ENCODE data around the gene FADS1.

DNA sequence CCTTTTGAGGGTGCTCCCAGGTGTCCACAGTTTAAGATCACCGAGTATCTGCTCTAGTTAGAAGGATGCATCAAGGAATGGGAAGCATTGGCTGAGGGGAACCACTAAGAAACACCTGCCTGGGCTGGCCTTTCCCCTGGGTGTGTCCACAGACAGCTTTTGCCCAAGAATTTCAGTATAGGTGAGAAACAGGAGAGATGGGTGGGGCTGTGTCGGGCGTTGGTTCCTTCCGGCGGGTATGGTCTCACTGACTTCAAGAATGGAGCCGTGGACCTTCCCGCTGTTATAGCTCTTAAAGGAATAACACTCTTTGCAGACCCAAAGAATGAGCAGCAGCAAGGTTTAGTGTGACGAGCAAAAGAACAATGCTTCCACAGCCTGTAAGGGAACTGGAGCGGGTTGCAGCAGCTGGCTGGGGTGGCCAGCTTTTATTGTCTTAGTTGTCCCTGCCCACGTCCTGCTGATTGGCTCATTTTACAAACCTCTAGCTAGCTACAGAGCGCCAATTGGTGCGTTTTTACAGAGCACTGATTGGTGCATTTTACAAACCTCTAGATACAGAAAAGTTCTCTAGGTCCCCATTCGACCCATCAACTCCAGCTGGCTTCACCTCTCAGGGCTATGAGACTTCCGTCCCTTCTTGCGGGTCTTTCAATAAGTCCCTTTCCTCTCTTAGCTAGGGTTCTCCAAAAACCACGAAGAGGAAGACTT is 2.4 kb downstream of the FADS1 start:
- no peak for TF ChIP-seq CTCF (IDR thresholded peaks at IDR 0.05)
- TF ChIP-seq POLR2AphosphoS5 (IDR thresholded peaks at IDR 0.05) = no peak
- TF ChIP-seq EP300 (IDR thresholded peaks at IDR 0.05) = no peak
